M059J (cell line): ENCODE data around the gene MIDN. TPM values are rescaled to one million over a fixed set of nuclear protein-coding genes. Genes with fewer than 3 reads are reported as not detected.
A peak's percentile ranks its signal among the peaks of the same experiment; 100 is the strongest.

Source experiments
- DNase-seq: peaks from one replicate; pipeline ENCODE4 v3.0.0-alpha.2; 2012; ENCODE audit warnings: low read depth
- total RNA-seq: library from RNA; depleted of rRNA; stranded (reverse); fragments of >200 nt; shearing (Covaris generic); gene quantifications from 2 replicates; pipeline ENCODE4 v1.2.3, GENCODE V29; 2014

The MIDN gene
- total RNA-seq, 1 experiment from 2014 or later: 11.0 TPM

- no peak for DNase-seq
These were observed 27.1 kb upstream of the MIDN start for GRCh38 chr19:1220976-1221903.

GRCh38 chr19:1221904-1222255 lies 26.5 kb upstream of the MIDN start:
- no peak for DNase-seq

- DNase-seq: no peak
These were observed 26.0 kb upstream of the MIDN start for GRCh38 chr19:1222394-1222793.

- peak; percentile 55 for DNase-seq
These were observed 25.1 kb upstream of the MIDN start for GRCh38 chr19:1223018-1223855.

- DNase-seq: no peak
These were observed 24.1 kb upstream of the MIDN start for GRCh38 chr19:1224047-1224825.

GRCh38 chr19:1224847-1225246 lies 23.5 kb upstream of the MIDN start:
- DNase-seq: no peak

GRCh38 chr19:1225440-1226226 lies 22.8 kb upstream of the MIDN start:
- DNase-seq: no peak

- DNase-seq: no peak
These were observed 22.2 kb upstream of the MIDN start for GRCh38 chr19:1226227-1226518.

- no peak for DNase-seq
These were observed 21.7 kb upstream of the MIDN start for GRCh38 chr19:1226522-1227303.

- DNase-seq: no peak
These were observed 20.9 kb upstream of the MIDN start for GRCh38 chr19:1227304-1228054.

GRCh38 chr19:1228161-1228957 lies 20.0 kb upstream of the MIDN start:
- no peak for DNase-seq

- DNase-seq: no peak
These were observed 19.1 kb upstream of the MIDN start for GRCh38 chr19:1229056-1229923.

GRCh38 chr19:1229924-1230782 lies 18.2 kb upstream of the MIDN start:
- DNase-seq: no peak

- no peak for DNase-seq
These were observed 17.4 kb upstream of the MIDN start for GRCh38 chr19:1230783-1231489.

- DNase-seq: peak; percentile 50
These were observed 16.4 kb upstream of the MIDN start for GRCh38 chr19:1231729-1232637.
